ENCODE data around the gene FAM217B.
A peak's percentile ranks its signal among the peaks of the same experiment; 100 is the strongest.

DNA sequence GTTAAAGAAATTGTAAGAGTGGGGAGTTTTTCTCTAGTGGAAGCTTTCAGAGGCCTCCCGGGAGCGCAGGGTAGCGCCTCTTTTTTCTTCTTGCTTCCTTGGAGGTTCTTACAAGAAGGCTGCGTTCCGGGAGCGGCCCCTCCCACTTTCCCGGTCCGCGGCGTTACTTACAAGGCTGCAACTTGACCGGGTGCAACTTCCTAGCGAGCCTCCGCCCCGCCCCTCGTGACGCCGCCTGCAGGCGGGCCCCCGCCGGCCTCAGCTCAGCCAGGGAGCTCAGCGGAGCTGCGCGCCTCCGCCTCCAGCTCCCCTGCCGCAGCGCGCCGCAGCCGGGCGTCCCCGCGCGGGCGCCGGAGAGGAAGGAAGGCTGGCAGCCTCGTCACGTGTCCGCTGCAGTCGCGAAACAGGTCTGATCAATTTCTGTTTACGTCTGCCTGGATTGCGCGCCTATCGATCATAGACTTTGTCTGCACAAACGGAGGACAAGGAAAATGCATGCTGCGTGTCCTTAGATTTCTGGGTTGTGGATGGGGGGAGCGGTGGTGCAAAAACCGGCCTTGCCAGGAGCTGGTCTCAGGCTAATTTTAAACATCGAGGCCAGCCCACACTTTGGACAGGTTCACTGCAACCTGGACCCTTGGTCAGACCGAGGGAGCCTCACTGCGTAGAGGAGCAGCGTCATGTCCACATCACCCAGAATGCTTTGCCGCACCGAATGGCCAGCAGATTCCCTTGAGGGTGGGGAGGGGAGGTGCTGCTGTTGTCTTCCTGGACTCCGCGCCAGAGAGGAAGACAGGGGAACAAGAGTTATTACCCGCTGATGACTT is at the start of gene FAM217B, which contains the start of gene PPP1R3D:
- TF ChIP-seq, protein P1, sequence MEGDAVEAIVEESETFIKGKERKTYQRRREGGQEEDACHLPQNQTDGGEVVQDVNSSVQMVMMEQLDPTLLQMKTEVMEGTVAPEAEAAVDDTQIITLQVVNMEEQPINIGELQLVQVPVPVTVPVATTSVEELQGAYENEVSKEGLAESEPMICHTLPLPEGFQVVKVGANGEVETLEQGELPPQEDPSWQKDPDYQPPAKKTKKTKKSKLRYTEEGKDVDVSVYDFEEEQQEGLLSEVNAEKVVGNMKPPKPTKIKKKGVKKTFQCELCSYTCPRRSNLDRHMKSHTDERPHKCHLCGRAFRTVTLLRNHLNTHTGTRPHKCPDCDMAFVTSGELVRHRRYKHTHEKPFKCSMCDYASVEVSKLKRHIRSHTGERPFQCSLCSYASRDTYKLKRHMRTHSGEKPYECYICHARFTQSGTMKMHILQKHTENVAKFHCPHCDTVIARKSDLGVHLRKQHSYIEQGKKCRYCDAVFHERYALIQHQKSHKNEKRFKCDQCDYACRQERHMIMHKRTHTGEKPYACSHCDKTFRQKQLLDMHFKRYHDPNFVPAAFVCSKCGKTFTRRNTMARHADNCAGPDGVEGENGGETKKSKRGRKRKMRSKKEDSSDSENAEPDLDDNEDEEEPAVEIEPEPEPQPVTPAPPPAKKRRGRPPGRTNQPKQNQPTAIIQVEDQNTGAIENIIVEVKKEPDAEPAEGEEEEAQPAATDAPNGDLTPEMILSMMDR (IDR thresholded peaks at IDR 0.05; ENCODE audit: low read depth, low read length, missing input control) = no peak
- no peak for TF ChIP-seq ATF3 (IDR thresholded peaks at IDR 0.05)
- peak; percentile 91 for TF ChIP-seq YY1 (IDR thresholded peaks at IDR 0.05)
- TF ChIP-seq, protein P2, sequence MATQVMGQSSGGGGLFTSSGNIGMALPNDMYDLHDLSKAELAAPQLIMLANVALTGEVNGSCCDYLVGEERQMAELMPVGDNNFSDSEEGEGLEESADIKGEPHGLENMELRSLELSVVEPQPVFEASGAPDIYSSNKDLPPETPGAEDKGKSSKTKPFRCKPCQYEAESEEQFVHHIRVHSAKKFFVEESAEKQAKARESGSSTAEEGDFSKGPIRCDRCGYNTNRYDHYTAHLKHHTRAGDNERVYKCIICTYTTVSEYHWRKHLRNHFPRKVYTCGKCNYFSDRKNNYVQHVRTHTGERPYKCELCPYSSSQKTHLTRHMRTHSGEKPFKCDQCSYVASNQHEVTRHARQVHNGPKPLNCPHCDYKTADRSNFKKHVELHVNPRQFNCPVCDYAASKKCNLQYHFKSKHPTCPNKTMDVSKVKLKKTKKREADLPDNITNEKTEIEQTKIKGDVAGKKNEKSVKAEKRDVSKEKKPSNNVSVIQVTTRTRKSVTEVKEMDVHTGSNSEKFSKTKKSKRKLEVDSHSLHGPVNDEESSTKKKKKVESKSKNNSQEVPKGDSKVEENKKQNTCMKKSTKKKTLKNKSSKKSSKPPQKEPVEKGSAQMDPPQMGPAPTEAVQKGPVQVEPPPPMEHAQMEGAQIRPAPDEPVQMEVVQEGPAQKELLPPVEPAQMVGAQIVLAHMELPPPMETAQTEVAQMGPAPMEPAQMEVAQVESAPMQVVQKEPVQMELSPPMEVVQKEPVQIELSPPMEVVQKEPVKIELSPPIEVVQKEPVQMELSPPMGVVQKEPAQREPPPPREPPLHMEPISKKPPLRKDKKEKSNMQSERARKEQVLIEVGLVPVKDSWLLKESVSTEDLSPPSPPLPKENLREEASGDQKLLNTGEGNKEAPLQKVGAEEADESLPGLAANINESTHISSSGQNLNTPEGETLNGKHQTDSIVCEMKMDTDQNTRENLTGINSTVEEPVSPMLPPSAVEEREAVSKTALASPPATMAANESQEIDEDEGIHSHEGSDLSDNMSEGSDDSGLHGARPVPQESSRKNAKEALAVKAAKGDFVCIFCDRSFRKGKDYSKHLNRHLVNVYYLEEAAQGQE (IDR thresholded peaks at IDR 0.05) = no peak
- TF ChIP-seq TAF1 (conservative IDR thresholded peaks at IDR 0.05) = peak; percentile 13
- peak in 1 of 2 donors; percentile 42 for TF ChIP-seq JUND (IDR thresholded peaks at IDR 0.05)
- TF ChIP-seq, protein P3, sequence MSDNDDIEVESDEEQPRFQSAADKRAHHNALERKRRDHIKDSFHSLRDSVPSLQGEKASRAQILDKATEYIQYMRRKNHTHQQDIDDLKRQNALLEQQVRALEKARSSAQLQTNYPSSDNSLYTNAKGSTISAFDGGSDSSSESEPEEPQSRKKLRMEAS (IDR thresholded peaks at IDR 0.05) = peak; percentile 38

All from liver (tissue), 3 donors.